ENCODE results near the gene NOL4L.

NOL4L gene

GRCh38 chr20:32458837-32459220, 126.3 kb downstream of the NOL4L start:
- Histone ChIP-seq H3K36me3 (ENCODE audit: insufficient read depth, low read length) (no peaks in the 10 kb centered on the region), H3K4me3 (no peak overlapping the region), H3K27ac (no peak overlapping the region), H3K9ac (ENCODE audit: insufficient read length) (no peak overlapping the region), H3K9me3 (ENCODE audit: low read depth, low read length) (no peaks in the 10 kb centered on the region)
- DNase-seq (ENCODE audit: low read depth, low spot score): no peak
- TF ChIP-seq FOXP2 (optimal IDR thresholded peaks at IDR 0.05; ENCODE audit: control extremely low read depth, extremely low read length, insufficient read depth): no peak
- no peak for TF ChIP-seq POLR2AphosphoS5 (IDR thresholded peaks at IDR 0.05; ENCODE audit: borderline replicate concordance, low read depth, low read length)
- TF ChIP-seq EZH2 (IDR thresholded peaks at IDR 0.05): no peak

- Histone ChIP-seq H3K27ac (no peak overlapping the region), H3K4me3 (no peak overlapping the region), H3K36me3 (ENCODE audit: insufficient read depth, low read length) (no peaks in the 10 kb centered on the region), H3K9ac (ENCODE audit: insufficient read length) (no peak overlapping the region), H3K9me3 (ENCODE audit: low read depth, low read length) (no peaks in the 10 kb centered on the region)
- no peak for TF ChIP-seq FOXP2 (optimal IDR thresholded peaks at IDR 0.05; ENCODE audit: control extremely low read depth, extremely low read length, insufficient read depth)
- no peak for TF ChIP-seq POLR2AphosphoS5 (IDR thresholded peaks at IDR 0.05; ENCODE audit: borderline replicate concordance, low read depth, low read length)
- TF ChIP-seq EZH2 (IDR thresholded peaks at IDR 0.05): no peak
- DNase-seq (ENCODE audit: low read depth, low spot score): no peak
Observed at GRCh38 chr20:32458061-32458836, 126.9 kb downstream of the NOL4L start.

- TF ChIP-seq POLR2AphosphoS5 (IDR thresholded peaks at IDR 0.05; ENCODE audit: borderline replicate concordance, low read depth, low read length) (no peak), EZH2 (IDR thresholded peaks at IDR 0.05) (no peak), FOXP2 (optimal IDR thresholded peaks at IDR 0.05; ENCODE audit: control extremely low read depth, extremely low read length, insufficient read depth) (no peak)
- DNase-seq (ENCODE audit: low read depth, low spot score): no peak
- peak overlapping the region; percentile 61; the same call in 1 of the 2 replicates for H3K4me3 ChIP-seq
- no peak overlapping the region for H3K27ac ChIP-seq
- H3K9me3 ChIP-seq (ENCODE audit: low read depth, low read length): no peaks in the 10 kb centered on the region
- H3K9ac ChIP-seq (ENCODE audit: insufficient read length): no peak overlapping the region
- H3K36me3 ChIP-seq (ENCODE audit: insufficient read depth, low read length): no peaks in the 10 kb centered on the region
Observed at GRCh38 chr20:32457479-32457986, 127.6 kb downstream of the NOL4L start.

- no peak overlapping the region for H3K9ac ChIP-seq (ENCODE audit: insufficient read length)
- no peak for DNase-seq (ENCODE audit: low read depth, low spot score)
- no peaks in the 10 kb centered on the region for H3K36me3 ChIP-seq (ENCODE audit: insufficient read depth, low read length)
- no peak overlapping the region for H3K27ac ChIP-seq
- H3K4me3 ChIP-seq: peak overlapping the region; percentile 61
- TF ChIP-seq POLR2AphosphoS5 (IDR thresholded peaks at IDR 0.05; ENCODE audit: borderline replicate concordance, low read depth, low read length) (no peak), FOXP2 (optimal IDR thresholded peaks at IDR 0.05; ENCODE audit: control extremely low read depth, extremely low read length, insufficient read depth) (no peak), EZH2 (IDR thresholded peaks at IDR 0.05) (no peak)
- no peaks in the 10 kb centered on the region for H3K9me3 ChIP-seq (ENCODE audit: low read depth, low read length)
Observed at GRCh38 chr20:32456869-32457478, 128.2 kb downstream of the NOL4L start.

GRCh38 chr20:32455901-32456701, 129.0 kb downstream of the NOL4L start:
- no peaks in the 10 kb centered on the region for H3K36me3 ChIP-seq (ENCODE audit: insufficient read depth, low read length)
- H3K9me3 ChIP-seq (ENCODE audit: low read depth, low read length): no peaks in the 10 kb centered on the region
- no peak overlapping the region for H3K4me3 ChIP-seq
- no peak for DNase-seq (ENCODE audit: low read depth, low spot score)
- H3K27ac ChIP-seq: no peak overlapping the region
- H3K9ac ChIP-seq (ENCODE audit: insufficient read length): no peak overlapping the region
- TF ChIP-seq POLR2AphosphoS5 (IDR thresholded peaks at IDR 0.05; ENCODE audit: borderline replicate concordance, low read depth, low read length) (no peak), EZH2 (IDR thresholded peaks at IDR 0.05) (no peak), FOXP2 (optimal IDR thresholded peaks at IDR 0.05; ENCODE audit: control extremely low read depth, extremely low read length, insufficient read depth) (no peak)

- no peak overlapping the region for H3K9ac ChIP-seq (ENCODE audit: insufficient read length)
- H3K27ac ChIP-seq: no peak overlapping the region
- no peaks in the 10 kb centered on the region for H3K9me3 ChIP-seq (ENCODE audit: low read depth, low read length)
- no peaks in the 10 kb centered on the region for H3K36me3 ChIP-seq (ENCODE audit: insufficient read depth, low read length)
- TF ChIP-seq EZH2 (IDR thresholded peaks at IDR 0.05): no peak
- no peak for TF ChIP-seq FOXP2 (optimal IDR thresholded peaks at IDR 0.05; ENCODE audit: control extremely low read depth, extremely low read length, insufficient read depth)
- no peak for TF ChIP-seq POLR2AphosphoS5 (IDR thresholded peaks at IDR 0.05; ENCODE audit: borderline replicate concordance, low read depth, low read length)
- DNase-seq (ENCODE audit: low read depth, low spot score): no peak
- H3K4me3 ChIP-seq: no peak overlapping the region
Observed at GRCh38 chr20:32455171-32455900, 129.8 kb downstream of the NOL4L start.

GRCh38 chr20:32454164-32455145, 130.7 kb downstream of the NOL4L start:
- TF ChIP-seq FOXP2 (optimal IDR thresholded peaks at IDR 0.05; ENCODE audit: control extremely low read depth, extremely low read length, insufficient read depth) (no peak), POLR2AphosphoS5 (IDR thresholded peaks at IDR 0.05; ENCODE audit: borderline replicate concordance, low read depth, low read length) (no peak), EZH2 (IDR thresholded peaks at IDR 0.05) (no peak)
- Histone ChIP-seq H3K9ac (ENCODE audit: insufficient read length) (no peak overlapping the region), H3K36me3 (ENCODE audit: insufficient read depth, low read length) (no peaks in the 10 kb centered on the region), H3K27ac (no peak overlapping the region), H3K9me3 (ENCODE audit: low read depth, low read length) (no peaks in the 10 kb centered on the region), H3K4me3 (no peak overlapping the region)
- no peak for DNase-seq (ENCODE audit: low read depth, low spot score)
